OCI-M2 (cell line): ENCODE results near the gene KDM3B.
"Not testable (repeated sequence)": the region's sequence is repeated elsewhere in the genome, so short reads cannot be mapped to it uniquely, and the experiment has no call there.

Experiments
- DNase-seq: peaks from one replicate; lab custom pipeline; 2025; ENCODE audit not compliant: unreplicated experiment; lab: John Stamatoyannopoulos, UW

The KDM3B gene

DNA sequence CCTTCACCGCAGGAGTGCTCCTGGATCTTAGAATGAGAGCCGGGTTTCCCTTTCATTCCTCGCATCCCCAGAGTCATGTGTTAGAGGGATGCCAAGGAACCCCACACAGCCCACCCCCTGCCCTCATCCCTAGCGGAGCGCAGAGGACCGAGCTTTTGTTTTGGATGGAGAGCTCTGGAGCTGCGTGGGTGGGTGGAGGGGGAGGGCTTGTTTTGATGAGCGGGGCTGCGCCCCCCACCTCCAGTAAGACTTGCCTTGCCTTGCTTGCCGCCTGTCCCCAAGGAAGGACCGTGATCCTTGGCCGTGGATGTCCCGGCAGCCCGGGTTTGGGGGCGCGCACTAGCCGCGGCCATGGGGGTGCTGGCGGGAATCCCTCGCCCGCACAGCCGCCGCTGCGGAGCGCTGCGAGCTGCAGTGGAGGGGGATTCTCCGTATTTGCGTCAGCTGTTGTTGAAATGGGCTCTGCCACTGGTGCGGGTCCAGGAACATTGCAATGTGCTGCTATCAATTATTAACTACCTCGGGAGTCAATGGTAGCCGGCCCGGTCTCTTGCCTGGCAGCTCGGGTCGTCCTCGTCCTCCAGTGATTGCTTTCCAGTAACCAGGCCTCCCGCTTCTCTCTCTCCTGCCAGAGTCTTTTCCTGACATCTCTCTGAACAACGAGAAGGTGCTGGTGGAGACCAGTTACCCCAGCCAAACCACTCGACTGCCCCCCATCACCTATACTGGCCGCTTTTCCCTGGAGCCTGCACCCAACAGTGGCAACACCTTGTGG lies 113.8 kb downstream of the KDM3B start:
- no peak for DNase-seq

DNA sequence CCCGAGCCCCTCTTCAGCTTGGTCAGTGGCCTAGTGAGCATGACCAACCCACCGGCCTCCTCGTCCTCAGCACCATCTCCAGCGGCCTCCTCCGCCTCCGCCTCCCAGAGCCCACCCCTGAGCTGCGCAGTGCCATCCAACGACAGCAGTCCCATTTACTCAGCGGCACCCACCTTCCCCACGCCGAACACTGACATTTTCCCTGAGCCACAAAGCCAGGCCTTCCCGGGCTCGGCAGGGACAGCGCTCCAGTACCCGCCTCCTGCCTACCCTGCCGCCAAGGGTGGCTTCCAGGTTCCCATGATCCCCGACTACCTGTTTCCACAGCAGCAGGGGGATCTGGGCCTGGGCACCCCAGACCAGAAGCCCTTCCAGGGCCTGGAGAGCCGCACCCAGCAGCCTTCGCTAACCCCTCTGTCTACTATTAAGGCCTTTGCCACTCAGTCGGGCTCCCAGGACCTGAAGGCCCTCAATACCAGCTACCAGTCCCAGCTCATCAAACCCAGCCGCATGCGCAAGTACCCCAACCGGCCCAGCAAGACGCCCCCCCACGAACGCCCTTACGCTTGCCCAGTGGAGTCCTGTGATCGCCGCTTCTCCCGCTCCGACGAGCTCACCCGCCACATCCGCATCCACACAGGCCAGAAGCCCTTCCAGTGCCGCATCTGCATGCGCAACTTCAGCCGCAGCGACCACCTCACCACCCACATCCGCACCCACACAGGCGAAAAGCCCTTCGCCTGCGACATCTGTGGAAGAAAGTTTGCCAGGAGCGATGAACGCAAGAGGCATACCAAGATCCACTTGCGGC lies 114.6 kb downstream of the KDM3B start:
- DNase-seq = no peak

GRCh38 chr5:138467711-138468132 lies 115.2 kb downstream of the KDM3B start:
- DNase-seq = no peak

DNA sequence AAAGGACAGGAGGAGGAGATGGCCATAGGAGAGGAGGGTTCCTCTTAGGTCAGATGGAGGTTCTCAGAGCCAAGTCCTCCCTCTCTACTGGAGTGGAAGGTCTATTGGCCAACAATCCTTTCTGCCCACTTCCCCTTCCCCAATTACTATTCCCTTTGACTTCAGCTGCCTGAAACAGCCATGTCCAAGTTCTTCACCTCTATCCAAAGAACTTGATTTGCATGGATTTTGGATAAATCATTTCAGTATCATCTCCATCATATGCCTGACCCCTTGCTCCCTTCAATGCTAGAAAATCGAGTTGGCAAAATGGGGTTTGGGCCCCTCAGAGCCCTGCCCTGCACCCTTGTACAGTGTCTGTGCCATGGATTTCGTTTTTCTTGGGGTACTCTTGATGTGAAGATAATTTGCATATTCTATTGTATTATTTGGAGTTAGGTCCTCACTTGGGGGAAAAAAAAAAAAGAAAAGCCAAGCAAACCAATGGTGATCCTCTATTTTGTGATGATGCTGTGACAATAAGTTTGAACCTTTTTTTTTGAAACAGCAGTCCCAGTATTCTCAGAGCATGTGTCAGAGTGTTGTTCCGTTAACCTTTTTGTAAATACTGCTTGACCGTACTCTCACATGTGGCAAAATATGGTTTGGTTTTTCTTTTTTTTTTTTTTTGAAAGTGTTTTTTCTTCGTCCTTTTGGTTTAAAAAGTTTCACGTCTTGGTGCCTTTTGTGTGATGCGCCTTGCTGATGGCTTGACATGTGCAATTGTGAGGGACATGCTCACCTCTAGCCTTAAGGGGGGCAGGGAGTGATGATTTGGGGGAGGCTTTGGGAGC lies 115.9 kb downstream of the KDM3B start:
- no peak for DNase-seq

GRCh38 chr5:138468966-138469539 lies 116.6 kb downstream of the KDM3B start:
- DNase-seq = no peak

GRCh38 chr5:138469540-138470321 lies 117.2 kb downstream of the KDM3B start:
- peak; percentile 58 for DNase-seq

GRCh38 chr5:138470322-138471051 lies 118.0 kb downstream of the KDM3B start:
- DNase-seq = no peak

DNA sequence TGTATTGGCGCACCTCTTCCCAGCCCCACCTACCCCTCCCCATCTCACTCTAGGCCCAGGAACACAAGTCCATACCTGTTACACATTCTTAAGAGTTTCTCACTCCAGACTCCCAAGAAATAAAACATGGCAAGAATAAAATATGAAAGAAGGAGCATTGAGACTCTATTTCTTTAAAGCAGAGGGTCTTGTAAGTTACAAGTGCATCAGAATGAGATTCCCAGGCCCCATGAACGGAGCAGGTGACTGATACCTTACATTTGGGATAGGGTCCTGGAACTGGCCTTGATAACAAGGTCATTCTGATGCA lies 118.5 kb downstream of the KDM3B start:
- no peak for DNase-seq

- DNase-seq = no peak
Observed at GRCh38 chr5:138472353-138472752, 119.9 kb downstream of the KDM3B start.

- not testable (repeated sequence) for DNase-seq
Observed at GRCh38 chr5:138473151-138473550, 120.7 kb downstream of the KDM3B start.

DNA sequence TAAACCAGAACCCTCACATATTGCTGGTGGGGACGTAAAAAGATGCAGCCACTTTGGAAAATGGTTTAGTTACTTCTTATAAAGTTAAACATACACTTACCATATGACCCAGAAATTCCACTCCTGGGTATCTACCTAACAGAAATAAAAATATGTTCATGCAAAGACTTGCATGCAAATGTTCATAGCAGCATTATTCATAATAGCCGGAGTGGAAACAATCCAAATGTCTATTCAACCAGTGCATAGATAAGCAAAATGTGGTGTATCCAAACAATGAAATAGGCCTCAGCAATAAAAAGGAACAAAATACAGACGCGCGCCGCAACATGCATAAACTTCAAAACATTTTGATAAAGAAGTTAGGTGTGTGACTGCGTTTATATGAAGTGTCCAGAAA lies 124.4 kb downstream of the KDM3B start:
- no peak for DNase-seq

- DNase-seq = no peak
Observed at GRCh38 chr5:138482638-138483037, 130.2 kb downstream of the KDM3B start.
